ENCODE results near the gene PDS5B.

GRCh38 chr13:32781906-32782305 lies 195.7 kb downstream of the PDS5B start:
- no peak for TF ChIP-seq SIN3A (conservative IDR thresholded peaks at IDR 0.05 in 1 of 2, IDR thresholded peaks at IDR 0.05 in 1 of 2; ENCODE audit: low read depth in 1 of 2, low read length in 2 of 2)
- TF ChIP-seq CTCF (IDR thresholded peaks at IDR 0.05; ENCODE audit: control extremely low read depth in 1 of 3, insufficient read depth in 1 of 3, low read depth in 1 of 3, low read length in 3 of 3), result no peak
- no peak for TF ChIP-seq SIX5 (IDR thresholded peaks at IDR 0.05; ENCODE audit: low read depth, low read length)
- TF ChIP-seq RAD21 (IDR thresholded peaks at IDR 0.05 in 1 of 2, conservative IDR thresholded peaks at IDR 0.05 in 1 of 2; ENCODE audit: low read depth in 2 of 2, low read length in 2 of 2), result no peak
- no peak for TF ChIP-seq BCL11A (IDR thresholded peaks at IDR 0.05; ENCODE audit: low read depth in 2 of 2, low read length in 2 of 2)
- TF ChIP-seq CBX5 (IDR thresholded peaks at IDR 0.05; ENCODE audit: low read depth, low read length), result no peak
- no peak for TF ChIP-seq EGR1 (IDR thresholded peaks at IDR 0.05; ENCODE audit: borderline replicate concordance, low read depth, low read length)
- no peak for TF ChIP-seq ZNF274 (IDR thresholded peaks at IDR 0.05; ENCODE audit: borderline replicate concordance, extremely low read depth, low read length)
- no peak for TF ChIP-seq MAX (IDR thresholded peaks at IDR 0.05)
- no peak for TF ChIP-seq RNF2 (IDR thresholded peaks at IDR 0.05; ENCODE audit: borderline replicate concordance, low read depth, low read length, missing control alignments, poor library complexity, severe bottlenecking)
- no peak for TF ChIP-seq EP300 (IDR thresholded peaks at IDR 0.05; ENCODE audit: borderline replicate concordance in 1 of 2, low read depth in 2 of 2, low read length in 2 of 2)
- no peak for TF ChIP-seq TCF12 (IDR thresholded peaks at IDR 0.05; ENCODE audit: low read depth, low read length)
- TF ChIP-seq KDM1A (IDR thresholded peaks at IDR 0.05; ENCODE audit: borderline replicate concordance, low read length), result no peak
- no peak for TF ChIP-seq SP4 (IDR thresholded peaks at IDR 0.05; ENCODE audit: low read length)

All from H1 (cell line).